HepG2 (cell line): ENCODE results near the gene PNLIPRP2. TPM values are rescaled to one million over a fixed set of nuclear protein-coding genes. Genes with fewer than 3 reads are reported as not detected.

Experiments used
- ATAC-seq: fragments of 200-7000 bp; cut with Tn5 transposase; 3 replicates; pipeline ENCODE4 v1.9.1; 2020; ENCODE audit warnings: mild to moderate bottlenecking, moderate library complexity
- BruUV-seq: library from RNA; stranded (reverse); fragments of 400-500 nt; replicated peaks from 2 replicates; lab custom pipeline; 2021; lab: Mats Ljungman, UMichigan
- CTCF ChIA-PET: fragments of 300-600 bp; formaldehyde crosslinking; extraction: SDS; loops from one replicate; lab custom pipeline; 2021; ENCODE audit warnings: low total read pairs, inconsistent platforms, low intra/inter-chr PET ratio; lab: Yijun Ruan, JAX
- POLR2A ChIA-PET: fragments of 350-600 bp; sonication (Branson Sonifier 250); formaldehyde crosslinking; loops from one replicate; lab custom pipeline; 2020; ENCODE audit warnings: antibody characterized with exemption, inconsistent platforms; lab: Yijun Ruan, JAX
- DNase-seq: peaks from one replicate; pipeline ENCODE4 v3.0.0-alpha.2; 2015; ENCODE audit warnings: low spot score
- FAIRE-seq: peaks from 3 replicates; lab custom pipeline; 2011; peaks lifted over from hg19 to GRCh38; lab: Jason Lieb, UNC
- H2AFZ ChIP-seq: one replicate; pipeline ENCODE4 v1.6.1; 2011; ENCODE audit warnings: low read length, inconsistent platforms
- H3K27ac ChIP-seq: fragments of 300-600 bp; 3 replicates; pipeline ENCODE4 v1.8.0; 2011; ENCODE audit warnings: mixed run types, mild to moderate bottlenecking, mixed read lengths, low read length, inconsistent platforms; ENCODE audit not compliant: insufficient read depth; ENCODE audit errors: extremely low read length
- H3K27me3 ChIP-seq, 2 experiments: fragments of 200-600 bp in 1 of 2; 2 replicates in 1 of 2; 3 replicates in 1 of 2; pipeline versions ENCODE4 v1.6.0 to v1.8.0; 2011; ENCODE audit warnings: low read length in 2 of 2, mild to moderate bottlenecking in 2 of 2, moderate library complexity in 2 of 2, inconsistent platforms in 1 of 2; ENCODE audit not compliant: insufficient read depth in 2 of 2, control insufficient read depth in 1 of 2
- H3K36me3 ChIP-seq, 2 experiments: fragments of 200-600 bp in 1 of 2; replicated peaks in 1 of 2; 2 replicates in 1 of 2; 3 replicates in 1 of 2; pipeline versions ENCODE4 v1.5.1 to v1.8.0; 2011; ENCODE audit warnings: low read length in 2 of 2, inconsistent platforms in 1 of 2; ENCODE audit not compliant: insufficient read depth in 2 of 2, control insufficient read depth in 1 of 2
- H3K4me1 ChIP-seq: 2 replicates; pipeline ENCODE4 v1.5.1; 2012; ENCODE audit warnings: low read length, inconsistent platforms; ENCODE audit not compliant: insufficient read depth
- H3K4me2 ChIP-seq: 2 replicates; pipeline ENCODE4 v1.6.0; 2011; ENCODE audit warnings: low read depth, low read length, inconsistent platforms
- H3K4me3 ChIP-seq, 3 experiments: fragments of 200-600 bp in 1 of 3; sonication (generic), shearing (Covaris generic) in 1 of 3; replicated peaks in 1 of 3; 2 replicates each; pipeline ENCODE4 v1.5.1; 2011 to 2016; ENCODE audit warnings: low read length in 3 of 3, inconsistent platforms in 2 of 3, low read depth in 2 of 3, mild to moderate bottlenecking in 2 of 3, control low read depth in 1 of 3, mixed read lengths in 1 of 3; ENCODE audit not compliant: insufficient read depth in 1 of 3
- H3K79me2 ChIP-seq: one replicate; pipeline ENCODE4 v1.6.1; 2011; ENCODE audit warnings: low read length, inconsistent platforms; ENCODE audit not compliant: insufficient read depth
- H3K9ac ChIP-seq: 2 replicates; pipeline ENCODE4 v1.6.0; 2011; ENCODE audit warnings: mild to moderate bottlenecking, low read depth, low read length, inconsistent platforms; ENCODE audit not compliant: insufficient read depth
- H3K9me3 ChIP-seq: 2 replicates; pipeline ENCODE4 v1.5.1; 2012; ENCODE audit warnings: mild to moderate bottlenecking, low read length
- H4K20me1 ChIP-seq: 2 replicates; pipeline ENCODE4 v1.6.0; 2011; ENCODE audit warnings: inconsistent platforms, mild to moderate bottlenecking, low read length, moderate library complexity; ENCODE audit not compliant: insufficient read depth
- ATF6 ChIP-seq: sonication (generic); formaldehyde crosslinking; conservative IDR thresholded peaks from 2 replicates; pipeline ENCODE4 v1.4.0; 2020; ENCODE audit warnings: missing genetic modification reagents
- MZF1 ChIP-seq: sonication (generic); formaldehyde crosslinking; IDR thresholded peaks from 2 replicates; pipeline ENCODE4 v1.8.1; 2023; ENCODE audit warnings: mild to moderate bottlenecking, missing genetic modification reagents, borderline replicate concordance
- WGBS: methylation state at CpG from one replicate; pipeline ENCODE4 v1.1.6; 2017; ENCODE audit warnings: low lambda C conversion rate; 5-methylcytosine and 5-hydroxymethylcytosine counted together
- in situ Hi-C: cut with HindIII; loops from 2 replicates; pipeline ENCODE4 v1.10.0; 2017; ENCODE audit warnings: low pct_unique_long_range_greater_than_20kb; ENCODE audit not compliant: extremely low pct_ligation_motif_present
- intact Hi-C: fragments of 100-400 bp; cut with micrococcal nuclease; formaldehyde crosslinking; loops from one replicate; pipeline ENCODE4 v1.10.0; 2022; ENCODE audit not compliant: unreplicated experiment
- polyA plus RNA-seq, 8 experiments: library from polyadenylated mRNA; depleted of rRNA in 3 of 8; stranded (reverse) in 7 of 8; unstranded in 1 of 8; fragments of >200 nt; fragmentation: Illumina TruSeq in 4 of 8; extraction: Trizol in 4 of 8; gene quantifications; 2 replicates each; pipeline versions ENCODE4 v1.2.1 to v1.2.3, GENCODE V29; 2011 to 2016; ENCODE audit warnings: low read depth in 4 of 8, missing spikeins in 1 of 8, mixed read lengths in 1 of 8; ENCODE audit not compliant: insufficient read depth in 1 of 8
- total RNA-seq, 5 experiments: library from RNA; depleted of rRNA; stranded (reverse); fragments of >200 nt; fragmentation: Illumina TruSeq; extraction: Trizol; gene quantifications; 2 replicates each; pipeline ENCODE4 v1.2.3, GENCODE V29; 2016; ENCODE audit warnings: low read depth in 1 of 5
- TF ChIP-seq, protein P1 (sequence below): sonication (generic); formaldehyde crosslinking; IDR thresholded peaks from 2 replicates; pipeline ENCODE4 v1.5.0; 2020; ENCODE audit warnings: mild to moderate bottlenecking, missing genetic modification reagents

Gene PNLIPRP2
- total and polyA plus RNA-seq, 2 of the 13 experiments (the other 11 are each of a cell fraction or from before 2014, with no cell fraction given): 0.21 to 0.97 TPM

DNA sequence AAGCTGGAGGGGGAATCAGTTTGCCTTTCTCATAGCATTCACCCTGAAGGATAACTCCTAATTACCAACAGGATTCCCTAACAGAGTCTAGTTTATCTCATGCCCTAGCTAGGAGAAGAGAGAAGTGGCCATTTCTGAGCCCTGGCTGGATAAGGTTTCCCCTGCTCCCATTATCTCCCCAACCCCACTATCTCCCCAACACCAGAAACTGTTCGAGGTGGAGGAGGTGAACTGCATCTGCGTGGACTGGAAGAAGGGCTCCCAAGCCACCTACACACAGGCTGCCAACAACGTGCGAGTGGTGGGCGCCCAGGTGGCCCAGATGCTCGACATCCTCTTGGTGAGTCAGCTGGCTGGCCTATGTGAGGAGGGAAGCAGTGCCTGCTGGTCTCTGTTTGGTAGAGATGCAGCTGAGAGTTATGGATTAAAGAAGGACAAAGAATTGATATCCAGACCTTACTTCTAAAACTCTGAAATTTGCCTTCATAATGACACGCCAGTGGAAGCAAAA is 26.2 kb upstream of the PNLIPRP2 start:
- Histone ChIP-seq H3K9me3 (no peaks in the 10 kb centered on the region), H3K4me2 (no peak overlapping the region), H3K27ac (no peak overlapping the region), H3K9ac (no peak overlapping the region), H4K20me1 (no peaks in the 10 kb centered on the region), H3K4me1 (no peaks in the 10 kb centered on the region), H3K79me2 (no peaks in the 10 kb centered on the region), H3K4me3 (no peak overlapping the region), H3K36me3 (no peaks in the 10 kb centered on the region), H2AFZ (no peak overlapping the region), H3K27me3 (peaks cover 2 to 29% of the 10 kb centered on the region in 2 experiments; a peak in 2 of 5 replicates)
- FAIRE-seq (no peak), DNase-seq (no peak), ATAC-seq (no peak)
- intact Hi-C loops (no loop called here), in situ Hi-C loops (no loop called here)
- BruUV-seq: no TSS peak
- WGBS: 15% methylated on average over 7 of the region's 7 CpGs
- CTCF ChIA-PET: no interaction called here
- POLR2A ChIA-PET: no interaction called here
- TF ChIP-seq, protein P1, sequence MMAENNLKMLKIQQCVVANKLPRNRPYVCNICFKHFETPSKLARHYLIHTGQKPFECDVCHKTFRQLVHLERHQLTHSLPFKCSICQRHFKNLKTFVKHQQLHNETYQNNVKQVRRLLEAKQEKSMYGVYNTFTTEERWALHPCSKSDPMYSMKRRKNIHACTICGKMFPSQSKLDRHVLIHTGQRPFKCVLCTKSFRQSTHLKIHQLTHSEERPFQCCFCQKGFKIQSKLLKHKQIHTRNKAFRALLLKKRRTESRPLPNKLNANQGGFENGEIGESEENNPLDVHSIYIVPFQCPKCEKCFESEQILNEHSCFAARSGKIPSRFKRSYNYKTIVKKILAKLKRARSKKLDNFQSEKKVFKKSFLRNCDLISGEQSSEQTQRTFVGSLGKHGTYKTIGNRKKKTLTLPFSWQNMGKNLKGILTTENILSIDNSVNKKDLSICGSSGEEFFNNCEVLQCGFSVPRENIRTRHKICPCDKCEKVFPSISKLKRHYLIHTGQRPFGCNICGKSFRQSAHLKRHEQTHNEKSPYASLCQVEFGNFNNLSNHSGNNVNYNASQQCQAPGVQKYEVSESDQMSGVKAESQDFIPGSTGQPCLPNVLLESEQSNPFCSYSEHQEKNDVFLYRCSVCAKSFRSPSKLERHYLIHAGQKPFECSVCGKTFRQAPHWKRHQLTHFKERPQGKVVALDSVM (CRISPR knock-in tag): no peak
- TF ChIP-seq ATF6 (CRISPR knock-in tag) (no peak), MZF1 (CRISPR knock-in tag) (no peak)
